ENCODE measurements around the gene DHRS7B. TPM values are rescaled to one million over a fixed set of nuclear protein-coding genes. Genes with fewer than 3 reads are reported as not detected.

The DHRS7B gene
- total RNA-seq, 1 donor, result 15.2 TPM

DNA sequence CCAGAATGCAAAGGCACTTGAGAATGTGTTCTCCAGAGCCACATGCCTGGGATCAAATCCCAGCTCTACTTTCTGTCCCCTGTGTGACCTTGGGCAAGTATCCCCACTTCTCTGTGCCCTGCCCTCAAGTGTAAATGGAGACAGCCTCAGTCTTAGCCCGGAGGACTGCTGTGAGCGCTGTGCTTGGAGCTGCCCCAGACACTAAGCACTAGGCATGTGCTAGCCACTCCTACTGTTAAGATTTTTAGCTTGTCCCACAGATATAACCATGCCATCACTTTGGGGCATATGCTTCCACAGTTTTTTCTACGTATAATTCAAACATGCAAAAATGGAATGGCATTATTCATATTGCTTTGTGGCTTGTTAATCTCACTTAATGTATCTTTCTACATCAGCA, 57.8 kb downstream of the DHRS7B start:
- H3K27me3 ChIP-seq (ENCODE audit: insufficient read depth, low read length), result no peaks in the 10 kb centered on the region
- no peak overlapping the region for H3K27ac ChIP-seq (ENCODE audit: low read depth, low read length)
- no peaks in the 10 kb centered on the region for H3K9me3 ChIP-seq (ENCODE audit: low read depth, low read length)
- H3K36me3 ChIP-seq (ENCODE audit: insufficient read depth, low read length), result peaks cover 16% of the 10 kb centered on the region
- H3K4me1 ChIP-seq (ENCODE audit: insufficient read depth, low read length), result no peaks in the 10 kb centered on the region
- no peak overlapping the region for H2AFZ ChIP-seq (ENCODE audit: low read length)
- H3K4me2 ChIP-seq (ENCODE audit: insufficient read depth, low read length), result no peak overlapping the region
- DNase-seq (ENCODE audit: insufficient read length, low spot score, missing footprints), result no peak
- no peak overlapping the region for H3K4me3 ChIP-seq (ENCODE audit: insufficient read depth, low read length)
- no peaks in the 10 kb centered on the region for H4K20me1 ChIP-seq (ENCODE audit: insufficient read depth, low read length)
- H3K79me2 ChIP-seq (ENCODE audit: insufficient read depth, low read length), result no peaks in the 10 kb centered on the region
- TF ChIP-seq, protein P1, sequence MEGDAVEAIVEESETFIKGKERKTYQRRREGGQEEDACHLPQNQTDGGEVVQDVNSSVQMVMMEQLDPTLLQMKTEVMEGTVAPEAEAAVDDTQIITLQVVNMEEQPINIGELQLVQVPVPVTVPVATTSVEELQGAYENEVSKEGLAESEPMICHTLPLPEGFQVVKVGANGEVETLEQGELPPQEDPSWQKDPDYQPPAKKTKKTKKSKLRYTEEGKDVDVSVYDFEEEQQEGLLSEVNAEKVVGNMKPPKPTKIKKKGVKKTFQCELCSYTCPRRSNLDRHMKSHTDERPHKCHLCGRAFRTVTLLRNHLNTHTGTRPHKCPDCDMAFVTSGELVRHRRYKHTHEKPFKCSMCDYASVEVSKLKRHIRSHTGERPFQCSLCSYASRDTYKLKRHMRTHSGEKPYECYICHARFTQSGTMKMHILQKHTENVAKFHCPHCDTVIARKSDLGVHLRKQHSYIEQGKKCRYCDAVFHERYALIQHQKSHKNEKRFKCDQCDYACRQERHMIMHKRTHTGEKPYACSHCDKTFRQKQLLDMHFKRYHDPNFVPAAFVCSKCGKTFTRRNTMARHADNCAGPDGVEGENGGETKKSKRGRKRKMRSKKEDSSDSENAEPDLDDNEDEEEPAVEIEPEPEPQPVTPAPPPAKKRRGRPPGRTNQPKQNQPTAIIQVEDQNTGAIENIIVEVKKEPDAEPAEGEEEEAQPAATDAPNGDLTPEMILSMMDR (IDR thresholded peaks at IDR 0.05; ENCODE audit: extremely low read depth, low read depth, low read length), result no peak

DNA sequence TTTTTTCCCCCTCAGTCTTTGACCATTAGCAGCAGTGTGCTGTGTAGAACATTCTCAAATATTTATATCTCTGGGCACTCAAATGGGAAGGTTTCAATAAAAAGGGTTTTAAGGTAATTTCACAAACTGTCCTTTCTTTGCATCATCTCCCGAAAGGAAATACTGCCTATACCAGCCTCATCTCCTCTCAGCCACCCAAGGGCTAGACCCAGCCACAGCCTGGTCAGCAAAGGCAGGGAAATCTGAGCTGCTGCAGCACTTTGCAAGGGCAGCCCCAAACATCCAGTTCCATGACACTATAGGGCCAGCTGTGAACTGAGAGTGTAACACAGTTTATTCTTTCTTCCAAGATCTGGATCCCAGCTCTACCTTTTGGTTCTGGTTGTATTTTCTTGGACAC, 58.3 kb downstream of the DHRS7B start:
- Histone ChIP-seq H3K4me3 (ENCODE audit: insufficient read depth, low read length) (no peak overlapping the region), H3K36me3 (ENCODE audit: insufficient read depth, low read length) (peaks cover 16% of the 10 kb centered on the region), H3K4me2 (ENCODE audit: insufficient read depth, low read length) (no peak overlapping the region), H2AFZ (ENCODE audit: low read length) (no peak overlapping the region), H3K27me3 (ENCODE audit: insufficient read depth, low read length) (no peaks in the 10 kb centered on the region), H4K20me1 (ENCODE audit: insufficient read depth, low read length) (no peaks in the 10 kb centered on the region), H3K27ac (ENCODE audit: low read depth, low read length) (no peak overlapping the region), H3K4me1 (ENCODE audit: insufficient read depth, low read length) (no peaks in the 10 kb centered on the region), H3K79me2 (ENCODE audit: insufficient read depth, low read length) (no peaks in the 10 kb centered on the region), H3K9me3 (ENCODE audit: low read depth, low read length) (no peaks in the 10 kb centered on the region)
- no peak for DNase-seq (ENCODE audit: insufficient read length, low spot score, missing footprints)
- TF ChIP-seq, protein P1 (IDR thresholded peaks at IDR 0.05; ENCODE audit: extremely low read depth, low read depth, low read length), result no peak

DNA sequence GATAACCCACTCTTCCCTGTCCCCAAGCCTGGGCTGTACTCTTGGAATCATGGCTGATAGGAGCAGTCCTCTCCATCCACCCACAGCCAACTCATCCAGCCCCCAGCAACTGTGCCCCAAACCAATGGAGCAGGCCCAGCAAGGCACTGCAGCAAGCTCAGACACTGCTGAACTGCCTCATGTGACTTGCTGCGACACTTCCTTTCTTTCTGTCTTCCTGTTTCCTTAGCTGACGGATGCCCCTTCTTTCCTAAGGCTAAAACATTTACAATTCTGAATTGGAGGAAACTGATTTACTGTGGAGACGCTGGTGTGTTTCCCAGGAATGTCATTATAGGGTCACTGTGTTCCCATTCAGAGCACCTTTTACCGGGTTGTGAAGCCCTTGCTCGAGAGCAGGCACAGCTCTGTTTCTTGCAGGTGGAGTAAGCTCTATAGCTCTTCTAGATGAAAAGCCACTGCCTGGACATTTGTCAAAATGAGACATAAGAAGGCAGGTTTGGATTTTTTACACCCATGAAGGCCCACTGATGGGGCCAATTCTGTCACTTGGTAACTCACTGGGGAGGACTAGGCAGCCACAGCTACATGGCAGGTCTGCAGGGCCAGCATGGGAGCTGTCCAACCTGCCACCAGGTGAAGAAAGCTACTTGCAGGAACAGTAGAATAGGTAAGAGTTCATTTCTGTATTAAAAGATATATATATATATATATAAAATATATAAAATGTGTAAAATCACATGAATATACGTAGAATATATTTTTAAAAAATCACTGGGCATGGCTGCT, 59.8 kb downstream of the DHRS7B start:
- Histone ChIP-seq H3K4me3 (ENCODE audit: insufficient read depth, low read length) (no peak overlapping the region), H3K36me3 (ENCODE audit: insufficient read depth, low read length) (peaks cover 16% of the 10 kb centered on the region), H4K20me1 (ENCODE audit: insufficient read depth, low read length) (no peaks in the 10 kb centered on the region), H2AFZ (ENCODE audit: low read length) (no peak overlapping the region), H3K27me3 (ENCODE audit: insufficient read depth, low read length) (no peaks in the 10 kb centered on the region), H3K4me1 (ENCODE audit: insufficient read depth, low read length) (no peaks in the 10 kb centered on the region), H3K4me2 (ENCODE audit: insufficient read depth, low read length) (no peak overlapping the region), H3K9me3 (ENCODE audit: low read depth, low read length) (no peaks in the 10 kb centered on the region), H3K79me2 (ENCODE audit: insufficient read depth, low read length) (no peaks in the 10 kb centered on the region), H3K27ac (ENCODE audit: low read depth, low read length) (no peak overlapping the region)
- no peak for DNase-seq (ENCODE audit: insufficient read length, low spot score, missing footprints)
- TF ChIP-seq, protein P1 (IDR thresholded peaks at IDR 0.05; ENCODE audit: extremely low read depth, low read depth, low read length), result no peak

DNA sequence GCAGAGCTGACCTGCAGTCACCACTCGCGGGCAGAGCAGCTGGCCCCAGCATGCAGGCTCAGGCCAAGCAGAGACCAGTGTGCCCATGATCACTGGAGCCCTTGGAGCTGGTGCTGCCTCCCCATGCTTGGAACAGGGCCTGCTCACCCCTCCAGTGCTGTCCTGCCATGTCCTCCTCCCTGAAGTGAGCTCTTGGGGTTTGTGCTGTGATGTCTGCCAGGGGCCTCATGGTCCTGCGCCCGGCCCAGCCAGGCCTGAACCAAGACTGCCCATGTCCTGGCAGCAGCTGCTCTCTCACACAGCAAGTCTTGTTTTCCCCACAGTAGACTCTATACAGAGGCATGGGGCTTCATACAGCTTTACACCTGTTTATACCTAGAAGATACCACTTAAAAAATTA, 62.6 kb downstream of the DHRS7B start:
- H3K4me1 ChIP-seq (ENCODE audit: insufficient read depth, low read length), result no peaks in the 10 kb centered on the region
- no peak overlapping the region for H3K4me2 ChIP-seq (ENCODE audit: insufficient read depth, low read length)
- no peaks in the 10 kb centered on the region for H3K27me3 ChIP-seq (ENCODE audit: insufficient read depth, low read length)
- H3K27ac ChIP-seq (ENCODE audit: low read depth, low read length), result no peak overlapping the region
- no peaks in the 10 kb centered on the region for H4K20me1 ChIP-seq (ENCODE audit: insufficient read depth, low read length)
- H3K4me3 ChIP-seq (ENCODE audit: insufficient read depth, low read length), result no peak overlapping the region
- TF ChIP-seq, protein P1 (IDR thresholded peaks at IDR 0.05; ENCODE audit: extremely low read depth, low read depth, low read length), result no peak
- H3K36me3 ChIP-seq (ENCODE audit: insufficient read depth, low read length), result peaks cover 13% of the 10 kb centered on the region
- no peak for DNase-seq (ENCODE audit: insufficient read length, low spot score, missing footprints)
- no peaks in the 10 kb centered on the region for H3K9me3 ChIP-seq (ENCODE audit: low read depth, low read length)
- no peaks in the 10 kb centered on the region for H3K79me2 ChIP-seq (ENCODE audit: insufficient read depth, low read length)
- H2AFZ ChIP-seq (ENCODE audit: low read length), result no peak overlapping the region
